ENCODE data around the gene MRE11.

DNA sequence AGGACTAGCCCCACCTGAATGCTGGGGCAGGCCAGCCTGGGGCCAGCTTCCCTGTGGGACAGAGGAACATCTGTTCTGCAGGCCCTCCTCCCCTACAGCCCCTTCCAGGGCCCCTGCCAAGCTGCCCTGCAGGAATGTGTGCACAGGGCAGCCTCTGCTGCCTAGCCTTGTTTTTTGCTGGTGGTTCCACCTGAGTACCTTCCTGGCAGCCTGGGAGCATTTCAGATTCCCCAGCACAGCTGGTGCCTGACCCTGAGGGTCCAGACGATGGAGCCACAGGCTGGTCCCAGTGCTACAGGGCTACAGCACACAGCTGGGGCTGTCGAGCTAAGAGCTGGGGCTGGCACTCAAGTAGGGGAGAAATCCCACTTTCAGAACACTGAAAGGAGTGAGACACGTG lies 70.1 kb downstream of the MRE11 start:
- TF ChIP-seq PAX5 (IDR thresholded peaks at IDR 0.05; ENCODE audit: insufficient read depth, low read length, severe bottlenecking), result no peak
- TF ChIP-seq TAF1 (IDR thresholded peaks at IDR 0.05; ENCODE audit: low read depth, low read length), result no peak
- no peak for TF ChIP-seq SPI1 (IDR thresholded peaks at IDR 0.05; ENCODE audit: low read depth, low read length)
- no peak for TF ChIP-seq POLR2A (IDR thresholded peaks at IDR 0.05; ENCODE audit: low read depth, low read length)

Measured in GM12891 (cell line).